K562 (cell line): ENCODE data around the gene PLCB3. TPM values are rescaled to one million over a fixed set of nuclear protein-coding genes. Genes with fewer than 3 reads are reported as not detected.
A peak's percentile ranks its signal among the peaks of the same experiment; 100 is the strongest.

Experiments used
- BMI1 ChIP-seq: fragments of 150-350 bp; IDR thresholded peaks from 2 replicates; pipeline ENCODE4 v1.6.1; 2014; ENCODE audit warnings: low read length
- CSDE1 ChIP-seq, 2 experiments: fragments of 450-650 bp; IDR thresholded peaks; 2 replicates each; pipeline ENCODE4 v1.6.1; 2016; ENCODE audit warnings: mild to moderate bottlenecking in 1 of 2
- DACH1 ChIP-seq: fragments of 450-650 bp; IDR thresholded peaks from 2 replicates; pipeline ENCODE4 v1.6.1; 2018; ENCODE audit not compliant: partially characterized antibody
- DIDO1 ChIP-seq: fragments of 450-650 bp; IDR thresholded peaks from 2 replicates; pipeline ENCODE4 v1.6.1; 2016; ENCODE audit warnings: low read depth, missing biosample characterization, missing genetic modification characterization
- DNMT1 ChIP-seq: fragments of 450-650 bp; IDR thresholded peaks from 2 replicates; pipeline ENCODE4 v1.6.1; 2016; ENCODE audit warnings: antibody characterized with exemption, mild to moderate bottlenecking
- ETV5 ChIP-seq: sonication (generic); formaldehyde crosslinking; IDR thresholded peaks from 2 replicates; pipeline ENCODE4 v1.4.0; 2020; ENCODE audit warnings: low read depth, mild to moderate bottlenecking, missing genetic modification reagents
- ETV6 ChIP-seq, 3 experiments: fragments of 150-350 bp in 1 of 3; sonication (generic) in 1 of 3; formaldehyde crosslinking in 1 of 3; IDR thresholded peaks; 2 replicates each; pipeline versions ENCODE4 v1.6.1 to v1.8.0; 2014 to 2022; ENCODE audit warnings: borderline replicate concordance in 2 of 3, low read depth in 2 of 3, antibody characterized with exemption in 1 of 3, low read length in 1 of 3, mild to moderate bottlenecking in 1 of 3, missing genetic modification reagents in 1 of 3
- HMGN3 ChIP-seq: IDR thresholded peaks from 2 replicates; pipeline ENCODE4 v1.6.1; 2011; ENCODE audit warnings: borderline replicate concordance, low read depth, mild to moderate bottlenecking, mixed read lengths, low read length; ENCODE audit not compliant: insufficient read length; ENCODE audit errors: extremely low read depth
- HNRNPK ChIP-seq: fragments of 200-400 bp; formaldehyde crosslinking; IDR thresholded peaks from one replicate; pipeline ENCODE4 v1.6.1; 2018; ENCODE audit warnings: mild to moderate bottlenecking, low read depth, low read length; ENCODE audit not compliant: poor library complexity, severe bottlenecking
- JUN ChIP-seq, 2 experiments: sonication (generic) in 1 of 2; formaldehyde crosslinking in 1 of 2; IDR thresholded peaks; 2 replicates each; pipeline versions ENCODE4 v1.6.1 to v1.8.0; 2012 to 2022; ENCODE audit warnings: borderline replicate concordance in 2 of 2, mild to moderate bottlenecking in 2 of 2, improper control_type of control experiment in 1 of 2, low read depth in 1 of 2, low read length in 1 of 2, missing genetic modification reagents in 1 of 2
- RAD51 ChIP-seq: fragments of 450-650 bp; IDR thresholded peaks from 2 replicates; pipeline ENCODE4 v1.7.1; 2016; ENCODE audit warnings: low read depth, mild to moderate bottlenecking, borderline replicate concordance
- RBBP5 ChIP-seq: fragments of 200-600 bp; sonication (generic); IDR thresholded peaks from 2 replicates; pipeline ENCODE4 v1.6.1; 2012; ENCODE audit warnings: borderline replicate concordance, mild to moderate bottlenecking, low read length, control low read depth, inconsistent platforms; ENCODE audit not compliant: insufficient read depth, poor library complexity, severe bottlenecking
- SIX5 ChIP-seq, 2 experiments: IDR thresholded peaks; 2 replicates each; pipeline ENCODE4 v1.6.1; 2011; ENCODE audit warnings: low read length in 2 of 2, borderline replicate concordance in 1 of 2, low read depth in 1 of 2, mild to moderate bottlenecking in 1 of 2, moderate library complexity in 1 of 2; ENCODE audit not compliant: insufficient read depth in 1 of 2
- SMARCC2 ChIP-seq: fragments of 450-650 bp; IDR thresholded peaks from 2 replicates; pipeline ENCODE4 v1.6.1; 2017; ENCODE audit warnings: antibody characterized with exemption, moderate library complexity, mild to moderate bottlenecking, low read depth
- SRSF1 ChIP-seq: fragments of 200-400 bp; formaldehyde crosslinking; IDR thresholded peaks from 2 replicates; pipeline ENCODE4 v1.6.1; 2017; ENCODE audit warnings: mild to moderate bottlenecking, low read depth, low read length, moderate library complexity
- TSC22D4 ChIP-seq: fragments of 450-650 bp; IDR thresholded peaks from 2 replicates; pipeline ENCODE4 v1.6.1; 2016; ENCODE audit warnings: missing genetic modification characterization, missing biosample characterization, control low read depth
- ZFP36 ChIP-seq: fragments of 150-350 bp; IDR thresholded peaks from 2 replicates; pipeline ENCODE4 v1.6.1; 2018; ENCODE audit warnings: low read length, low read depth; ENCODE audit not compliant: partially characterized antibody
- ZNF146 ChIP-seq: IDR thresholded peaks from one replicate; pipeline ENCODE4 v1.6.1; 2018; ENCODE audit warnings: missing compliant biosample characterization; ENCODE audit not compliant: unreplicated experiment
- ZNF274 ChIP-seq: IDR thresholded peaks from 2 replicates; pipeline ENCODE4 v1.6.1; 2011; ENCODE audit warnings: low read depth, mild to moderate bottlenecking, low read length, moderate library complexity, borderline replicate concordance
- ZNF3 ChIP-seq: fragments of 250-450 bp; sonication (Bioruptor Pico); IDR thresholded peaks from 2 replicates; pipeline ENCODE4 v1.5.0; 2021; ENCODE audit warnings: mild to moderate bottlenecking, moderate library complexity
- ZNF445 ChIP-seq: fragments of 250-450 bp; sonication (Bioruptor Pico); IDR thresholded peaks from 2 replicates; pipeline ENCODE4 v1.4.0; 2020; ENCODE audit warnings: low read depth, mild to moderate bottlenecking, moderate library complexity
- polyA plus RNA-seq, 8 experiments: library from polyadenylated mRNA; depleted of rRNA in 4 of 8; stranded (reverse) in 5 of 8; unstranded in 3 of 8; fragments of >200 nt; fragmentation: Nextera tagmentation in 2 of 8; fragmentation: Illumina TruSeq in 1 of 8; extraction: Ambion mirVana in 2 of 8; extraction: Trizol in 1 of 8; gene quantifications; 2 replicates each; pipeline versions ENCODE4 v1.2.1 to v1.2.3, GENCODE V29; 2011 to 2014; ENCODE audit warnings: inconsistent platforms in 1 of 8, missing spikeins in 1 of 8
- total RNA-seq, 7 experiments: library from RNA; depleted of rRNA in 6 of 7; stranded (reverse); fragments of >200 nt in 6 of 7; fragmentation: Illumina TruSeq in 2 of 7; extraction: Trizol in 2 of 7; gene quantifications; 2 replicates each; pipeline versions ENCODE4 v1.2.1 to v1.2.3, GENCODE V29; 2011 to 2021; ENCODE audit warnings: low replicate concordance in 1 of 7
- TF ChIP-seq, protein P1 (sequence below): fragments of 200-800 bp; sonication (Bioruptor generic); IDR thresholded peaks from 2 replicates; pipeline ENCODE4 v1.6.1; 2017; ENCODE audit warnings: missing genetic modification characterization, missing compliant biosample characterization
- TF ChIP-seq, protein P2 (sequence below): fragments of 250-450 bp; sonication (Bioruptor Pico); IDR thresholded peaks from 2 replicates; pipeline ENCODE4 v1.5.0; 2021; ENCODE audit warnings: mild to moderate bottlenecking, borderline replicate concordance

Gene PLCB3
- total and polyA plus RNA-seq, 9 of the 15 experiments (the other 6 are each of a cell fraction or from before 2014, with no cell fraction given) = 0.31 to 44.8 (median 14.6) TPM

DNA sequence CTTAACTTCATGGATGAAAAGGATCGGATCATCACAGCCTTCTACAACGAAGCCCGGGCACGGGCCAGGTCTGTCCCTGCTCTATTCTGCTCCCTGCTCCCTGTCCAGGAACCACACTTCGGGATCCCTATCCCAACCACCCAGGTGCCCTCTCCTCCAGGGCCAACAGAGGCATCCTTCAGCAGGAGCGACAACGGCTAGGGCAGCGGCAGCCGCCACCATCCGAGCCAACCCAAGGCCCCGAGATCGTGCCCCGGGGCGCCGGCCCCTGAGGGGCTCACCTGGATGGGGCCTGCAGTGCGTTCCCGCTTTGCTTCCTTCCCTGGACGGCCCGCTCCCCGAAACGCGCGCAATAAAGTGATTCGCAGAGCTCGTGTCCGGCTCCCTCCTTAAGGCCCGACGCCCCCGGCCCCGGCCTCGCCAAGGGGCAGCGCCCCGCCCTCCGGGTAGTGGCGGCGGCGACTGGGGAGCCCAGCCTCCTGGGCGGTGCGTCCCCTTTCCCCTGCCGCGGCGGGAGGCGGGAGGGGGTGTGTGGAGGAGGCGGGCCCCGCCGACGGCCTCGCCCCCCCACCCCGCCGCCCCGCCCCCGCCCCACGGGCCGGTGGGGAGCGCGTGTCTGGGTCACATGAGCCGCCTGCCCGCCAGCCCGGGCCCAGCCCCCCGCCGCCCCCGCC, 17.3 kb upstream of the PLCB3 start, which contains the start of gene VEGFB (continued):
- TF ChIP-seq SMARCC2 (no peak), ZNF3 (CRISPR knock-in tag) (no peak), TSC22D4 (no peak), ETV6 (IDR thresholded peaks at IDR 0.05; ENCODE audit: borderline replicate concordance in 1 of 2, low read depth in 2 of 2, low read length in 1 of 2) (no peak), ETV6 (CRISPR knock-in tag; IDR thresholded peaks at IDR 0.05; ENCODE audit: borderline replicate concordance) (no peak), DIDO1 (tag) (no peak), JUN (IDR thresholded peaks at IDR 0.05; ENCODE audit: borderline replicate concordance, low read depth, low read length) (no peak), JUN (CRISPR knock-in tag; IDR thresholded peaks at IDR 0.05; ENCODE audit: borderline replicate concordance) (no peak), HNRNPK (no peak), ZNF445 (CRISPR knock-in tag) (no peak), SIX5 (IDR thresholded peaks at IDR 0.05; ENCODE audit: borderline replicate concordance in 1 of 2, insufficient read depth in 1 of 2, low read depth in 1 of 2, low read length in 2 of 2) (no peak), ZNF274 (no peak), ZNF146 (CRISPR knock-in tag) (no peak), RAD51 (no peak), ETV5 (CRISPR knock-in tag) (no peak), DNMT1 (no peak), ZFP36 (no peak), SRSF1 (no peak), DACH1 (no peak), CSDE1 (IDR thresholded peaks at IDR 0.05) (no peak), HMGN3 (peak; percentile 53), RBBP5 (no peak), BMI1 (no peak)
- TF ChIP-seq, protein P1, sequence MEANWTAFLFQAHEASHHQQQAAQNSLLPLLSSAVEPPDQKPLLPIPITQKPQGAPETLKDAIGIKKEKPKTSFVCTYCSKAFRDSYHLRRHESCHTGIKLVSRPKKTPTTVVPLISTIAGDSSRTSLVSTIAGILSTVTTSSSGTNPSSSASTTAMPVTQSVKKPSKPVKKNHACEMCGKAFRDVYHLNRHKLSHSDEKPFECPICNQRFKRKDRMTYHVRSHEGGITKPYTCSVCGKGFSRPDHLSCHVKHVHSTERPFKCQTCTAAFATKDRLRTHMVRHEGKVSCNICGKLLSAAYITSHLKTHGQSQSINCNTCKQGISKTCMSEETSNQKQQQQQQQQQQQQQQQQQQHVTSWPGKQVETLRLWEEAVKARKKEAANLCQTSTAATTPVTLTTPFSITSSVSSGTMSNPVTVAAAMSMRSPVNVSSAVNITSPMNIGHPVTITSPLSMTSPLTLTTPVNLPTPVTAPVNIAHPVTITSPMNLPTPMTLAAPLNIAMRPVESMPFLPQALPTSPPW (CRISPR knock-in tag) = peak; percentile 94
- TF ChIP-seq, protein P2, sequence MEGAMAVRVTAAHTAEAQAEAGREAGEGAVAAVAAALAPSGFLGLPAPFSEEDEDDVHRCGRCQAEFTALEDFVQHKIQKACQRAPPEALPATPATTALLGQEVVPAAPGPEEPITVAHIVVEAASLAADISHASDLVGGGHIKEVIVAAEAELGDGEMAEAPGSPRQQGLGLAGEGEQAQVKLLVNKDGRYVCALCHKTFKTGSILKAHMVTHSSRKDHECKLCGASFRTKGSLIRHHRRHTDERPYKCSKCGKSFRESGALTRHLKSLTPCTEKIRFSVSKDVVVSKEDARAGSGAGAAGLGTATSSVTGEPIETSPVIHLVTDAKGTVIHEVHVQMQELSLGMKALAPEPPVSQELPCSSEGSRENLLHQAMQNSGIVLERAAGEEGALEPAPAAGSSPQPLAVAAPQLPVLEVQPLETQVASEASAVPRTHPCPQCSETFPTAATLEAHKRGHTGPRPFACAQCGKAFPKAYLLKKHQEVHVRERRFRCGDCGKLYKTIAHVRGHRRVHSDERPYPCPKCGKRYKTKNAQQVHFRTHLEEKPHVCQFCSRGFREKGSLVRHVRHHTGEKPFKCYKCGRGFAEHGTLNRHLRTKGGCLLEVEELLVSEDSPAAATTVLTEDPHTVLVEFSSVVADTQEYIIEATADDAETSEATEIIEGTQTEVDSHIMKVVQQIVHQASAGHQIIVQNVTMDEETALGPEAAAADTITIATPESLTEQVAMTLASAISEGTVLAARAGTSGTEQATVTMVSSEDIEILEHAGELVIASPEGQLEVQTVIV = no peak
